MM.1S (cell line): ENCODE measurements around the gene CCDC188.

ENCODE experiments used
- DNase-seq: peaks from one replicate; pipeline ENCODE4 v3.0.0-alpha.2; 2015
- H2AFZ ChIP-seq: fragments of 300-600 bp; sonication (generic); 2 replicates; pipeline ENCODE4 v1.6.0; 2016; ENCODE audit warnings: antibody characterized with exemption, low read length
- H3F3A ChIP-seq: fragments of 300-600 bp; sonication (generic); 2 replicates; pipeline ENCODE4 v1.6.1; 2016; ENCODE audit warnings: mild to moderate bottlenecking, antibody characterized with exemption, low read length, moderate library complexity, mixed read lengths; ENCODE audit not compliant: insufficient read depth
- H3K27ac ChIP-seq: fragments of 300-600 bp; sonication (generic); 2 replicates; pipeline ENCODE4 v1.5.1; 2016; ENCODE audit warnings: mild to moderate bottlenecking, low read length
- H3K27me3 ChIP-seq: fragments of 300-600 bp; sonication (generic); replicated peaks from 2 replicates; pipeline ENCODE4 v1.6.0; 2016; ENCODE audit warnings: low read length; ENCODE audit not compliant: insufficient read depth
- H3K36me3 ChIP-seq: fragments of 300-600 bp; sonication (generic); replicated peaks from 2 replicates; pipeline ENCODE4 v1.6.1; 2016; ENCODE audit warnings: mild to moderate bottlenecking, low read length, mixed read lengths; ENCODE audit not compliant: insufficient read depth
- H3K4me1 ChIP-seq: fragments of 300-600 bp; sonication (generic); 2 replicates; pipeline ENCODE4 v1.6.1; 2016; ENCODE audit warnings: low read length, mixed read lengths
- H3K4me2 ChIP-seq: fragments of 300-600 bp; sonication (generic); 2 replicates; pipeline ENCODE4 v1.6.0; 2016; ENCODE audit warnings: low read depth, low read length
- H3K4me3 ChIP-seq: fragments of 300-600 bp; sonication (generic); 2 replicates; pipeline ENCODE4 v1.5.1; 2016; ENCODE audit warnings: low read length, mixed read lengths
- H3K79me2 ChIP-seq: fragments of 300-600 bp; sonication (generic); 2 replicates; pipeline ENCODE4 v1.6.1; 2016; ENCODE audit warnings: mixed run types, low read length, mixed read lengths
- H3K9ac ChIP-seq: fragments of 300-600 bp; sonication (generic); 2 replicates; pipeline ENCODE4 v1.6.1; 2016; ENCODE audit warnings: low read length, mixed read lengths
- H3K9me2 ChIP-seq: fragments of 300-600 bp; sonication (generic); replicated peaks from 2 replicates; pipeline ENCODE4 v1.6.1; 2016; ENCODE audit warnings: mild to moderate bottlenecking, low read length, mixed read lengths; ENCODE audit not compliant: insufficient read depth
- H3K9me3 ChIP-seq: fragments of 300-600 bp; sonication (generic); replicated peaks from 2 replicates; pipeline ENCODE4 v1.6.1; 2016; ENCODE audit warnings: mild to moderate bottlenecking, low read length, mixed read lengths; ENCODE audit not compliant: insufficient read depth
- H4K20me1 ChIP-seq: fragments of 300-600 bp; sonication (generic); 2 replicates; pipeline ENCODE4 v1.6.1; 2016; ENCODE audit warnings: mild to moderate bottlenecking, low read length, moderate library complexity, mixed read lengths; ENCODE audit not compliant: insufficient read depth
- CTCF ChIP-seq: fragments of 300-600 bp; sonication (generic); IDR thresholded peaks from 2 replicates; pipeline ENCODE4 v1.5.1; 2016; ENCODE audit warnings: antibody characterized with exemption, low read length, mixed read lengths
- EZH2 ChIP-seq: fragments of 300-600 bp; sonication (generic); optimal IDR thresholded peaks from 2 replicates; pipeline ENCODE3; 2017; ENCODE audit warnings: low read depth, mild to moderate bottlenecking, antibody characterized with exemption, low read length, mixed read lengths
- EZH2phosphoT487 ChIP-seq: fragments of 300-600 bp; sonication (generic); IDR thresholded peaks from 2 replicates; pipeline ENCODE4 v1.6.1; 2018; ENCODE audit warnings: antibody characterized with exemption, low read length

CCDC188 gene

GRCh38 chr22:20135806-20136602, 14.9 kb downstream of the CCDC188 start:
- H2AFZ ChIP-seq = no peak overlapping the region

GRCh38 chr22:20135265-20135664, 15.6 kb downstream of the CCDC188 start:
- H3K27me3 ChIP-seq = no peaks in the 10 kb centered on the region
- no peaks in the 10 kb centered on the region for H3K36me3 ChIP-seq
- TF ChIP-seq EZH2phosphoT487 (no peak), CTCF (no peak), EZH2 (no peak)
- peaks cover 15% of the 10 kb centered on the region for H3K79me2 ChIP-seq
- H3F3A ChIP-seq = peaks cover 8% of the 10 kb centered on the region; the same call in 1 of the 2 replicates
- no peaks in the 10 kb centered on the region for H3K9me3 ChIP-seq
- no peak overlapping the region for H3K27ac ChIP-seq
- no peaks in the 10 kb centered on the region for H4K20me1 ChIP-seq
- DNase-seq = no peak
- H3K4me2 ChIP-seq = no peak overlapping the region
- H3K9ac ChIP-seq = no peak overlapping the region
- 0 out of 2 replicates have a peak, but pooled peaks cover 3% of the 10 kb centered on the region for H3K4me1 ChIP-seq
- no peak overlapping the region for H2AFZ ChIP-seq
- H3K9me2 ChIP-seq = no peaks in the 10 kb centered on the region
- no peak overlapping the region for H3K4me3 ChIP-seq

More at GRCh38 chr22:20135806-20136602, 14.9 kb downstream of the CCDC188 start:
- H3K27ac ChIP-seq = no peak overlapping the region
- no peak overlapping the region for H3K4me2 ChIP-seq
- H3K9ac ChIP-seq = no peak overlapping the region
- no peaks in the 10 kb centered on the region for H3K4me1 ChIP-seq
- DNase-seq = no peak
- no peaks in the 10 kb centered on the region for H3K27me3 ChIP-seq
- H3K79me2 ChIP-seq = peaks cover 15% of the 10 kb centered on the region
- no peaks in the 10 kb centered on the region for H3K9me2 ChIP-seq
- TF ChIP-seq CTCF (no peak), EZH2phosphoT487 (no peak), EZH2 (no peak)
- no peaks in the 10 kb centered on the region for H4K20me1 ChIP-seq
- no peak overlapping the region for H3K4me3 ChIP-seq
- H3K9me3 ChIP-seq = no peaks in the 10 kb centered on the region
- H3F3A ChIP-seq = peaks cover 3% of the 10 kb centered on the region; the same call in 1 of the 2 replicates
- H3K36me3 ChIP-seq = no peaks in the 10 kb centered on the region

- no peak overlapping the region for H3K9ac ChIP-seq
- H3K4me1 ChIP-seq = 0 out of 2 replicates have a peak, but pooled peaks cover 3% of the 10 kb centered on the region
- H3K79me2 ChIP-seq = peaks cover 15% of the 10 kb centered on the region
- H3K9me3 ChIP-seq = no peaks in the 10 kb centered on the region
- no peak overlapping the region for H3K4me3 ChIP-seq
- H4K20me1 ChIP-seq = no peaks in the 10 kb centered on the region
- H3K27ac ChIP-seq = no peak overlapping the region
- no peak overlapping the region for H2AFZ ChIP-seq
- H3F3A ChIP-seq = peaks cover 20% of the 10 kb centered on the region
- H3K9me2 ChIP-seq = no peaks in the 10 kb centered on the region
- no peak overlapping the region for H3K4me2 ChIP-seq
- no peaks in the 10 kb centered on the region for H3K36me3 ChIP-seq
- no peaks in the 10 kb centered on the region for H3K27me3 ChIP-seq
- DNase-seq = no peak
- TF ChIP-seq CTCF (no peak), EZH2phosphoT487 (no peak), EZH2 (no peak)
Observed at GRCh38 chr22:20133930-20134549, 16.8 kb downstream of the CCDC188 start.
